ENCODE measurements around the gene GATB.

GATB gene

DNA sequence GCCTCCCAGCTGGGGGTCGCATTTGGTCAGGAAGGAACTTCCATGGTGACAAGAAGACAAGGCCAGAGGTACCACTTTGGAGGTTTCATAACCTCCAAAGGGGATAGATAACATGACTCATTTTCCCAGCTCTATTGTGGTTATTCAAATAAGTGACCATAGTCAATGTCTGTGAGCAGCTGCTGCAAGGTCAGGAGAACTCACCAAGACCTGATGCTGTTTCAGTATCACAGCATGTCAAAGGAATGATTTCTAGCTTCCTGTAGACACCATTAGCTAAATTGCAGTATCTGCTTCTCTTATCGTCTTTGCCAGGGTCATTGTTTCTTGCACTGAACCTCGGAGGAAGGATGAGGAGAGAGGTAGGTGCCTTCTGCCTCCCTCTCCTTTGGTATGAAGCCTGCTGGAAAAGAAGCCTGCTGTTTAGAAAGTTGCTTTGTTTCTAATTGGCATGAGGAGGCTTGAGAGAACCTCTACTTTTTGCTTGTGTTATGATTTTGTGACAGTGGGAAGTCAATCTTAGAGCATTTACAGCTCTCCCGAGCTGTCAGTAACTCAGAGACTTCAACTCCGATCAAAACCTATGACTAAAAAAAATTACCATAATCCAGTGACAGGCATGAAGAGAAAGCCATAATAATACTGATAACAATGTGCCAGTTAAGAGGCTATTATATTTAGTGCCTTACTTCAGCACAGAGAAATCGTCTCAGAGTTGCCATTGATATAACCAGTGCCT is 38.0 kb upstream of the GATB start:
- ChIA-PET POLR2A (no interaction called here), CTCF (interaction anchor here (0.8 to 1.4 kb wide), 3 partner anchors 9 to 38 kb away, joined by 3 read pairs; no protein-coding TSS in a partner anchor)
- H3K4me3 ChIP-seq (ENCODE audit: low read depth, low read length) = no peak overlapping the region

DNA sequence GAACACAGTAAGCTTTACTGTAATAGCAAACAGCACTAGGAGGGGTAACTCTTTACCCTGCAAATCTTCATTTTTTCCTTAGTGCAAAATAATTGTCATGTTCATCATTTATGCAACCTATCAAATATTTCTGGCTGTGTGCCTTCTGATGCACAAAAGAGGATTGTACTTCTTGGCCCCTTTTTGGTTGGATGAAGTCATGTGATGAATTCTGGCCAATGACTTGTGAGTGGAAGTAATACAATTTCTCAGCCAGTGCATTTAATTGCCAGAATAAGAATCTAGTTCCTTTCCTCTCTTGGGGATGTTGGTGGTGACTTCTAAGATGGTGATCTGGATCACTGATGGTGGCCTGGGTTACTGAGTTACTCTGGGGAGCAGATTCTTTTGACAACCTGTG is 37.0 kb upstream of the GATB start:
- CTCF ChIA-PET = no interaction called here
- H3K4me3 ChIP-seq (ENCODE audit: low read depth, low read length) = no peak overlapping the region
- no peak for TF ChIP-seq CTCF (IDR thresholded peaks at IDR 0.05; ENCODE audit: insufficient read depth, low read length, missing control alignments)
- POLR2A ChIA-PET = no interaction called here
- DNase-seq (ENCODE audit: low read depth, low spot score) = no peak

More for the DNA sequence above, 38.0 kb upstream of the GATB start:
- no peak for DNase-seq (ENCODE audit: low read depth, low spot score)
- TF ChIP-seq CTCF (IDR thresholded peaks at IDR 0.05; ENCODE audit: insufficient read depth, low read length, missing control alignments) = no peak

DNA sequence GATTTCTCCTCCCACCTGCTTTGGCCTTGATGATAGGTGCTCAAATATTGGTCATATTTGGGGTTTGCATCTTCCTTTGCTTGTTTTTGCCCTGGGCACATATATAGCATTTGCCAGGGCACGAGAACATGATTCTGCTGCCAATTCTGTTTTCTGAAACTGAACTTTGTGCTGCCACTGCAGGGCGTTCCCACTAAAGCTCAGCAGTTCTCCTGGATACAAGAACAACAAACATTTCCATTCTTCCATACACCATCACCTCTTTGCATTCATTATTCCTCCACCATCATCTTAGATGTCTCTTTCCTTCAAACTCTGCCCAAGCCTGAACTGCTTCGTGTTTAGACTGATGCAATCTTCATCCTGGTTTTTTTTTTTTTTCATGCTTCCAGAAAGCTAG is 36.3 kb upstream of the GATB start:
- no peak overlapping the region for H3K4me3 ChIP-seq (ENCODE audit: low read depth, low read length)
- POLR2A ChIA-PET = no interaction called here
- no peak for TF ChIP-seq CTCF (IDR thresholded peaks at IDR 0.05; ENCODE audit: insufficient read depth, low read length, missing control alignments)
- CTCF ChIA-PET = interaction anchor here (1.0 kb wide), 1 partner anchor 34 kb away, joined by 3 read pairs; no protein-coding TSS in a partner anchor
- DNase-seq (ENCODE audit: low read depth, low spot score) = no peak

DNA sequence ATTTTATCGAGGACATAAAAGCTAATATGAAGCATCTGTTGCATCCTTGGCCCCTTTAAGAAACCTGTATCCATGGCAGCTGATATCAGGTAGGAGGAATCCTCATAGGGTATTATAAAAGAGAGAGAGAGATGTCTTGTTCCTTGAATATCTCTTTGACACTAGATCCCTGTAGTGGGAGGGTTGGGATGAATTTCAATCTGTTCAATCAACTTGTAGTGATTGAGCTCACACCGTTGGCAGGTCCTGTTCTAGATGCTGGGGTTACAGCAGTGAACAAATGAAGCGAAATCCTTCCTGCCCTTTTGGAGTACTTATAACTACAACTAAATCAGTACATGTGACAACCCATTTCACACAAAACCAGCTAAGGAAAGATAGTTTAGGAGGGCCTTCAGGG is 35.3 kb upstream of the GATB start:
- ChIA-PET CTCF (interaction anchor here (1.2 kb wide), 1 partner anchor 15 kb away, joined by 4 read pairs; no protein-coding TSS in a partner anchor), POLR2A (no interaction called here)
- no peak overlapping the region for H3K4me3 ChIP-seq (ENCODE audit: low read depth, low read length)
- TF ChIP-seq CTCF (IDR thresholded peaks at IDR 0.05; ENCODE audit: insufficient read depth, low read length, missing control alignments) = no peak
- DNase-seq (ENCODE audit: low read depth, low spot score) = no peak

GRCh38 chr4:151792995-151793394 is 32.2 kb upstream of the GATB start:
- DNase-seq (ENCODE audit: low read depth, low spot score) = no peak
- ChIA-PET POLR2A (interaction anchor here (0.7 kb wide), 1 partner anchor 30 kb away, joined by 3 read pairs; no protein-coding TSS in a partner anchor), CTCF (interaction anchor here (1.1 to 1.4 kb wide), 2 partner anchors 13 to 31 kb away, joined by 4 to 5 read pairs; no protein-coding TSS in a partner anchor)
- no peak overlapping the region for H3K4me3 ChIP-seq (ENCODE audit: low read depth, low read length)
- no peak for TF ChIP-seq CTCF (IDR thresholded peaks at IDR 0.05; ENCODE audit: insufficient read depth, low read length, missing control alignments)

- H3K4me3 ChIP-seq (ENCODE audit: low read depth, low read length) = no peak overlapping the region
- ChIA-PET POLR2A (no interaction called here), CTCF (interaction anchor here (1.4 kb wide), 1 partner anchor 13 kb away, joined by 4 read pairs; no protein-coding TSS in a partner anchor)
- no peak for TF ChIP-seq CTCF (IDR thresholded peaks at IDR 0.05; ENCODE audit: insufficient read depth, low read length, missing control alignments)
- DNase-seq (ENCODE audit: low read depth, low spot score) = no peak
These were observed 31.7 kb upstream of the GATB start for GRCh38 chr4:151792530-151792929.

Data from AG04449 (cell line).